HG03139 (cell line): Measurements from ENCODE around the gene KCTD10.
A peak's percentile ranks its signal among the peaks of the same experiment; 100 is the strongest.

Source experiments
- ATAC-seq: cut with Tn5 transposase; IDR thresholded peaks from one replicate; pipeline ENCODE4 v1.9.1; 2021; ENCODE audit not compliant: unreplicated experiment

KCTD10 gene

GRCh38 chr12:109477185-109477962 is at the start of gene KCTD10, which contains the start of gene UBE3B:
TSS of gene KCTD10 (minus strand) at chr12:109477300. CDS start at chr12:109477262, 38 bp downstream.
TSS of gene UBE3B (plus strand) at chr12:109477634. CDS start at chr12:109483552, 5,918 bp downstream.
- ATAC-seq, result peak; percentile 82

- ATAC-seq, result no peak
Measured at GRCh38 chr12:109525279-109525585, 48.1 kb upstream of the KCTD10 start.

- no peak for ATAC-seq
Measured at GRCh38 chr12:109524466-109525278, 47.6 kb upstream of the KCTD10 start.

GRCh38 chr12:109523504-109523903 is 46.4 kb upstream of the KCTD10 start:
- no peak for ATAC-seq

GRCh38 chr12:109523071-109523470 is 46.0 kb upstream of the KCTD10 start:
- ATAC-seq, result no peak

GRCh38 chr12:109521831-109522230 is 44.7 kb upstream of the KCTD10 start:
- ATAC-seq, result no peak

GRCh38 chr12:109519787-109520186 is 42.7 kb upstream of the KCTD10 start:
- ATAC-seq, result no peak

- ATAC-seq, result no peak
Measured at GRCh38 chr12:109518820-109519665, 41.9 kb upstream of the KCTD10 start.

GRCh38 chr12:109517619-109518018 is 40.5 kb upstream of the KCTD10 start:
- no peak for ATAC-seq

- ATAC-seq, result no peak
Measured at GRCh38 chr12:109513977-109514376, 36.9 kb upstream of the KCTD10 start.

- no peak for ATAC-seq
Measured at GRCh38 chr12:109513051-109513450, 36.0 kb upstream of the KCTD10 start.

- no peak for ATAC-seq
Measured at GRCh38 chr12:109512608-109513007, 35.5 kb upstream of the KCTD10 start.

GRCh38 chr12:109510196-109510595 is 33.1 kb upstream of the KCTD10 start:
- no peak for ATAC-seq

GRCh38 chr12:109504068-109504467 is 27.0 kb upstream of the KCTD10 start:
- ATAC-seq, result no peak

- no peak for ATAC-seq
Measured at GRCh38 chr12:109503611-109504010, 26.5 kb upstream of the KCTD10 start.

- ATAC-seq, result no peak
Measured at GRCh38 chr12:109502332-109502731, 25.2 kb upstream of the KCTD10 start.

- no peak for ATAC-seq
Measured at GRCh38 chr12:109501299-109501698, 24.2 kb upstream of the KCTD10 start.

GRCh38 chr12:109500406-109501185 is 23.5 kb upstream of the KCTD10 start:
- no peak for ATAC-seq

- ATAC-seq, result no peak
Measured at GRCh38 chr12:109497675-109498074, 20.6 kb upstream of the KCTD10 start.

- no peak for ATAC-seq
Measured at GRCh38 chr12:109496306-109496705, 19.2 kb upstream of the KCTD10 start.
